Glomerular visceral epithelial cell (primary cell): Measurements from ENCODE around the gene TCF7.

ENCODE experiments used
- DNase-seq: peaks from one replicate; pipeline ENCODE4 v3.0.0-alpha.2; 2016; ENCODE audit errors: extremely low spot score

TCF7 gene

GRCh38 chr5:134177369-134178095 lies 63.1 kb downstream of the TCF7 start:
- DNase-seq, result peak; percentile 32

- DNase-seq, result no peak
Observed at GRCh38 chr5:134178096-134178419, 63.6 kb downstream of the TCF7 start.

DNA sequence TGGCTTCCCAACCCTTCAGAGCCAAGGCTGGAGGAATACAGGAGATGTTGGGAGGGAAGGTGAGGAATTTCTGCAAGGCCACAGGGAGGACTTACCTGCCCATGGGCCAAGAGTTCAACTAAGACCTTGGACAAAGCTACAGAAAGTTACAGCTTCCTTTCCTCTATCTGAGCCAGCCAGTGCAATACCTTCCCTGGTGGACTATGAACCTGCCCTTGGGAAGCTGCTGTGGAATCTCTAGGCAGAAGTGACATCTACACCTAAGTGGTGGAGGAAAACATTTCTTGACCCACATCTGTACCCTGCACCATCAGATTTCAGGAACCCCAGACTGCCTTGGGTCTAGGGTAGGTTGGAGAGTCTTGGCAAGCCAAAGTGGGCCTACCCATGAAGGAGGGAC lies 69.0 kb downstream of the TCF7 start:
- DNase-seq, result no peak

- peak; percentile 78 for DNase-seq
Observed at GRCh38 chr5:134184155-134185135, 70.0 kb downstream of the TCF7 start.

DNA sequence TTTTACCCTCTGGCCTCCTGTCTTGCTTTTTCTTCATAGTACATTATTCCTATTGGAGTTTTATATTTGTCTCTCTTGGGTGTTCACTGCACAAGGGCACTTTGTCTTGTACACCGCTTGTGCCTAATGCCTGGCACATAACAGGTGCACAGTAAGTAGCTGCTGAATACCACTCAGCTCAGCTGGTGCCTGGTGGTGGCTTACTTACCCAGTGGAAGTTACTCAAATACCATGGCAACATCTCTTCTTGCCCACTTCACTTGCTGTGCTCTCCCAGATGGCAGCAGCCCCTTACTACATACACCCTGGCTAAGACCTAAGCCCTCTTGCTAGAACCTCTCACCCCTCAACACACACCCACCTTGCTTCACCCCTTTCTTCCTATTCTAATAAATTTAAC lies 73.6 kb downstream of the TCF7 start:
- DNase-seq, result peak; percentile 14

- peak; percentile 34 for DNase-seq
Observed at GRCh38 chr5:134189031-134189430, 74.5 kb downstream of the TCF7 start.

DNA sequence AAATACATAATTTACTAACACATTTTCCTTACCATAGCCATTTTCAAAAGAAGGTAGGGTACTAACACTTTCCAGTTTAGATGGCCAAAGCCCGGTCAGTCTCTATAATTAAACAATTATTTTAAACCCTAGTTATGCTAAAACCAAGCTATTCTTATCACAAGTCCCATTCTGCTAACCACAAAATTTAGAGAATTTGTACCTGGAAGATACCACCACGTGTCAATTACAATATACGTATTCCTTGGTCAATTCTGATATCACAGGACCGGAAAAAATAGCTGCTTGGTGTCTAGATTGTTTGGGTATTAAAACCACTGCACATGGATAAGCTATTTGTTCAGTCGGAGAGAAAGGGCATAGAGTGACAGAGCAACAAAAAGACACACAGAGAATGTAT lies 81.2 kb downstream of the TCF7 start:
- no peak for DNase-seq
